ENCODE results near the gene CTBP2. TPM values are rescaled to one million over a fixed set of nuclear protein-coding genes. Genes with fewer than 3 reads are reported as not detected.

CTBP2 gene
- total and polyA plus RNA-seq, 10 of the 15 experiments (the other 5 are each of a cell fraction or from before 2014, with no cell fraction given), result 0.02 to 0.72 (median 0.06) TPM; not detected in 2

GRCh38 chr10:125083576-125083920 is 76.8 kb downstream of the CTBP2 start:
- Histone ChIP-seq H2AFZ (ENCODE audit: control insufficient read depth, low read depth, low read length) (no peak overlapping the region), H3K79me2 (ENCODE audit: control insufficient read depth, insufficient read depth, low read length) (no peaks in the 10 kb centered on the region), H4K20me1 (ENCODE audit: control insufficient read depth, insufficient read depth) (no peaks in the 10 kb centered on the region), H3K4me2 (ENCODE audit: control insufficient read depth, insufficient read depth) (no peak overlapping the region), H3K9me3 (replicated peaks; ENCODE audit: control insufficient read depth, insufficient read depth, low read length) (no peaks in the 10 kb centered on the region), H3K9ac (ENCODE audit: control insufficient read depth, insufficient read depth, low read length) (no peak overlapping the region), H3K4me3 (no peak overlapping the region), H3K27me3 (replicated peaks in 1 of 2; ENCODE audit: control insufficient read depth in 2 of 2, insufficient read depth in 2 of 2, low read length in 1 of 2) (peaks cover 0 to 3% of the 10 kb centered on the region in 2 experiments; a peak in 2 of 4 replicates), H3K36me3 (ENCODE audit: control insufficient read depth in 2 of 2, insufficient read depth in 2 of 2, low read length in 1 of 2) (no peaks in the 10 kb centered on the region), H3K4me1 (ENCODE audit: control insufficient read depth, insufficient read depth, low read length) (no peaks in the 10 kb centered on the region), H3K27ac (ENCODE audit: control insufficient read depth, insufficient read depth) (no peak overlapping the region)
- no peak for ATAC-seq
- no TSS peak for BruUV-seq (replicated peaks)
- CTCF ChIA-PET, result no interaction called here
- in situ Hi-C loops (cut with MboI) (no loop called here), intact Hi-C loops (cut with micrococcal nuclease; ENCODE audit: unreplicated experiment) (no loop called here)
- no peak for FAIRE-seq
- RAD21 ChIA-PET (ENCODE audit: unreplicated experiment), result no interaction called here
- TF ChIP-seq, protein P1, sequence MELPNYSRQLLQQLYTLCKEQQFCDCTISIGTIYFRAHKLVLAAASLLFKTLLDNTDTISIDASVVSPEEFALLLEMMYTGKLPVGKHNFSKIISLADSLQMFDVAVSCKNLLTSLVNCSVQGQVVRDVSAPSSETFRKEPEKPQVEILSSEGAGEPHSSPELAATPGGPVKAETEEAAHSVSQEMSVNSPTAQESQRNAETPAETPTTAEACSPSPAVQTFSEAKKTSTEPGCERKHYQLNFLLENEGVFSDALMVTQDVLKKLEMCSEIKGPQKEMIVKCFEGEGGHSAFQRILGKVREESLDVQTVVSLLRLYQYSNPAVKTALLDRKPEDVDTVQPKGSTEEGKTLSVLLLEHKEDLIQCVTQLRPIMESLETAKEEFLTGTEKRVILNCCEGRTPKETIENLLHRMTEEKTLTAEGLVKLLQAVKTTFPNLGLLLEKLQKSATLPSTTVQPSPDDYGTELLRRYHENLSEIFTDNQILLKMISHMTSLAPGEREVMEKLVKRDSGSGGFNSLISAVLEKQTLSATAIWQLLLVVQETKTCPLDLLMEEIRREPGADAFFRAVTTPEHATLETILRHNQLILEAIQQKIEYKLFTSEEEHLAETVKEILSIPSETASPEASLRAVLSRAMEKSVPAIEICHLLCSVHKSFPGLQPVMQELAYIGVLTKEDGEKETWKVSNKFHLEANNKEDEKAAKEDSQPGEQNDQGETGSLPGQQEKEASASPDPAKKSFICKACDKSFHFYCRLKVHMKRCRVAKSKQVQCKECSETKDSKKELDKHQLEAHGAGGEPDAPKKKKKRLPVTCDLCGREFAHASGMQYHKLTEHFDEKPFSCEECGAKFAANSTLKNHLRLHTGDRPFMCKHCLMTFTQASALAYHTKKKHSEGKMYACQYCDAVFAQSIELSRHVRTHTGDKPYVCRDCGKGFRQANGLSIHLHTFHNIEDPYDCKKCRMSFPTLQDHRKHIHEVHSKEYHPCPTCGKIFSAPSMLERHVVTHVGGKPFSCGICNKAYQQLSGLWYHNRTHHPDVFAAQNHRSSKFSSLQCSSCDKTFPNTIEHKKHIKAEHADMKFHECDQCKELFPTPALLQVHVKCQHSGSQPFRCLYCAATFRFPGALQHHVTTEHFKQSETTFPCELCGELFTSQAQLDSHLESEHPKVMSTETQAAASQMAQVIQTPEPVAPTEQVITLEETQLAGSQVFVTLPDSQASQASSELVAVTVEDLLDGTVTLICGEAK (IDR thresholded peaks at IDR 0.05; ENCODE audit: borderline replicate concordance), result no peak
- TF ChIP-seq TARDBP (IDR thresholded peaks at IDR 0.05; ENCODE audit: borderline replicate concordance), result no peak
- no peak for TF ChIP-seq E2F4 (IDR thresholded peaks at IDR 0.05; ENCODE audit: low read depth, low read length)
- no peak for TF ChIP-seq IKZF1 (conservative IDR thresholded peaks at IDR 0.05)
- no peak for TF ChIP-seq EGR1 (IDR thresholded peaks at IDR 0.05; ENCODE audit: borderline replicate concordance in 1 of 2, low read depth in 2 of 2, low read length in 2 of 2)
- TF ChIP-seq BACH1 (IDR thresholded peaks at IDR 0.05; ENCODE audit: borderline replicate concordance), result no peak
- TF ChIP-seq YY1 (IDR thresholded peaks at IDR 0.05; ENCODE audit: low read depth, low read length), result no peak
- no peak for TF ChIP-seq TAF1 (IDR thresholded peaks at IDR 0.05; ENCODE audit: borderline replicate concordance, low read depth, low read length)
- no peak for TF ChIP-seq MEF2B (IDR thresholded peaks at IDR 0.05; ENCODE audit: partially characterized antibody, poor library complexity, severe bottlenecking)
- TF ChIP-seq BRCA1 (IDR thresholded peaks at IDR 0.05; ENCODE audit: low read depth, low read length), result no peak
- TF ChIP-seq ZNF622 (IDR thresholded peaks at IDR 0.05), result no peak
- no peak for TF ChIP-seq NR2C1 (IDR thresholded peaks at IDR 0.05)
- TF ChIP-seq CHD1 (IDR thresholded peaks at IDR 0.05; ENCODE audit: low read depth, low read length), result no peak
- no peak for TF ChIP-seq PML (IDR thresholded peaks at IDR 0.05; ENCODE audit: low read length)
- TF ChIP-seq, protein P2, sequence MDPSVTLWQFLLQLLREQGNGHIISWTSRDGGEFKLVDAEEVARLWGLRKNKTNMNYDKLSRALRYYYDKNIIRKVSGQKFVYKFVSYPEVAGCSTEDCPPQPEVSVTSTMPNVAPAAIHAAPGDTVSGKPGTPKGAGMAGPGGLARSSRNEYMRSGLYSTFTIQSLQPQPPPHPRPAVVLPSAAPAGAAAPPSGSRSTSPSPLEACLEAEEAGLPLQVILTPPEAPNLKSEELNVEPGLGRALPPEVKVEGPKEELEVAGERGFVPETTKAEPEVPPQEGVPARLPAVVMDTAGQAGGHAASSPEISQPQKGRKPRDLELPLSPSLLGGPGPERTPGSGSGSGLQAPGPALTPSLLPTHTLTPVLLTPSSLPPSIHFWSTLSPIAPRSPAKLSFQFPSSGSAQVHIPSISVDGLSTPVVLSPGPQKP (IDR thresholded peaks at IDR 0.05; ENCODE audit: low read depth, low read length), result no peak
- TF ChIP-seq, protein P3, sequence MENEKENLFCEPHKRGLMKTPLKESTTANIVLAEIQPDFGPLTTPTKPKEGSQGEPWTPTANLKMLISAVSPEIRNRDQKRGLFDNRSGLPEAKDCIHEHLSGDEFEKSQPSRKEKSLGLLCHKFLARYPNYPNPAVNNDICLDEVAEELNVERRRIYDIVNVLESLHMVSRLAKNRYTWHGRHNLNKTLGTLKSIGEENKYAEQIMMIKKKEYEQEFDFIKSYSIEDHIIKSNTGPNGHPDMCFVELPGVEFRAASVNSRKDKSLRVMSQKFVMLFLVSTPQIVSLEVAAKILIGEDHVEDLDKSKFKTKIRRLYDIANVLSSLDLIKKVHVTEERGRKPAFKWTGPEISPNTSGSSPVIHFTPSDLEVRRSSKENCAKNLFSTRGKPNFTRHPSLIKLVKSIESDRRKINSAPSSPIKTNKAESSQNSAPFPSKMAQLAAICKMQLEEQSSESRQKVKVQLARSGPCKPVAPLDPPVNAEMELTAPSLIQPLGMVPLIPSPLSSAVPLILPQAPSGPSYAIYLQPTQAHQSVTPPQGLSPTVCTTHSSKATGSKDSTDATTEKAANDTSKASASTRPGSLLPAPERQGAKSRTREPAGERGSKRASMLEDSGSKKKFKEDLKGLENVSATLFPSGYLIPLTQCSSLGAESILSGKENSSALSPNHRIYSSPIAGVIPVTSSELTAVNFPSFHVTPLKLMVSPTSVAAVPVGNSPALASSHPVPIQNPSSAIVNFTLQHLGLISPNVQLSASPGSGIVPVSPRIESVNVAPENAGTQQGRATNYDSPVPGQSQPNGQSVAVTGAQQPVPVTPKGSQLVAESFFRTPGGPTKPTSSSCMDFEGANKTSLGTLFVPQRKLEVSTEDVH (IDR thresholded peaks at IDR 0.05; ENCODE audit: low read depth, partially characterized antibody), result no peak
- POLR2A ChIA-PET, result no interaction called here
- no peak for DNase-seq (ENCODE audit: low read depth, low spot score)
- 66% methylated on average over 10 of the region's 10 CpGs for WGBS (ENCODE audit: insufficient coverage, insufficient replicate concordance, low lambda C conversion rate, missing lambda C conversion rate)
- SMC1A ChIA-PET (ENCODE audit: uncharacterized antibody, unreplicated experiment), result no interaction called here

All from GM12878 (cell line).